GM23338 (cell line): ENCODE data around the gene KLK1. TPM values are rescaled to one million over a fixed set of nuclear protein-coding genes. Genes with fewer than 3 reads are reported as not detected.

ENCODE experiments used
- ATAC-seq: fragments of 200-7000 bp; cut with Tn5 transposase; 3 replicates; pipeline ENCODE4 v1.9.1; 2020
- DNase-seq: peaks from one replicate; pipeline ENCODE4 v3.0.0-alpha.2; 2015; ENCODE audit warnings: low spot score
- H2AFZ ChIP-seq: fragments of 200-600 bp; sonication (generic); 2 replicates; pipeline ENCODE4 v1.8.0; 2016; ENCODE audit warnings: antibody characterized with exemption, mild to moderate bottlenecking, moderate library complexity
- H3F3A ChIP-seq: fragments of 200-600 bp; sonication (generic); replicated peaks from 2 replicates; pipeline ENCODE4 v1.8.0; 2017; ENCODE audit warnings: antibody characterized with exemption, mixed run types, low read depth
- H3K27ac ChIP-seq: fragments of 200-600 bp; sonication (generic); 2 replicates; pipeline ENCODE4 v1.6.1; 2016; ENCODE audit warnings: low read depth
- H3K27me3 ChIP-seq: fragments of 200-600 bp; sonication (generic); 2 replicates; pipeline ENCODE4 v1.8.0; 2016; ENCODE audit warnings: mild to moderate bottlenecking, mixed run types, moderate library complexity; ENCODE audit not compliant: insufficient read depth
- H3K36me3 ChIP-seq: fragments of 200-600 bp; sonication (generic); 2 replicates; pipeline ENCODE4 v1.8.0; 2016; ENCODE audit warnings: mild to moderate bottlenecking; ENCODE audit not compliant: insufficient read depth
- H3K4me1 ChIP-seq: fragments of 200-600 bp; sonication (generic); 2 replicates; pipeline ENCODE4 v1.8.0; 2016; ENCODE audit warnings: mild to moderate bottlenecking, moderate library complexity; ENCODE audit not compliant: insufficient read depth
- H3K4me2 ChIP-seq: fragments of 200-600 bp; sonication (generic); 2 replicates; pipeline ENCODE4 v1.7.1; 2017; ENCODE audit warnings: mixed run types
- H3K4me3 ChIP-seq: fragments of 200-600 bp; sonication (generic); 2 replicates; pipeline ENCODE4 v1.6.1; 2016; ENCODE audit warnings: mixed run types
- H3K79me2 ChIP-seq: fragments of 200-600 bp; sonication (generic); replicated peaks from 2 replicates; pipeline ENCODE4 v1.8.0; 2017; ENCODE audit warnings: mild to moderate bottlenecking; ENCODE audit not compliant: insufficient read depth
- H3K9me2 ChIP-seq: fragments of 200-600 bp; sonication (generic); 2 replicates; pipeline ENCODE4 v1.8.0; 2017; ENCODE audit not compliant: insufficient read depth
- H4K20me1 ChIP-seq: fragments of 200-600 bp; sonication (generic); replicated peaks from 2 replicates; pipeline ENCODE4 v1.8.0; 2017; ENCODE audit warnings: mild to moderate bottlenecking; ENCODE audit not compliant: insufficient read depth
- H3K27ac Mint-ChIP-seq: 2 replicates; pipeline ENCODE4 v1.8.0; 2020; ENCODE audit warnings: inconsistent platforms, mild to moderate bottlenecking, moderate library complexity, mixed read lengths
- H3K27me3 Mint-ChIP-seq: 3 replicates; pipeline ENCODE4 v1.8.0; 2022; ENCODE audit warnings: low read depth, mild to moderate bottlenecking, moderate library complexity, mixed read lengths, inconsistent platforms; ENCODE audit not compliant: insufficient read depth, poor library complexity
- H3K36me3 Mint-ChIP-seq: 3 replicates; pipeline ENCODE4 v1.8.0; 2021; ENCODE audit warnings: low read depth, mild to moderate bottlenecking, inconsistent platforms, moderate library complexity, mixed read lengths
- H3K4me1 Mint-ChIP-seq: 3 replicates; pipeline ENCODE4 v1.8.0; 2020; ENCODE audit warnings: mild to moderate bottlenecking, inconsistent platforms, mixed read lengths
- H3K4me3 Mint-ChIP-seq: 3 replicates; pipeline ENCODE4 v1.8.0; 2021; ENCODE audit warnings: moderate library complexity, mild to moderate bottlenecking, inconsistent platforms, mixed read lengths
- H3K9me3 Mint-ChIP-seq: 3 replicates; pipeline ENCODE4 v1.8.0; 2020; ENCODE audit warnings: moderate library complexity, mild to moderate bottlenecking, inconsistent platforms, mixed read lengths
- CREB1 ChIP-seq: fragments of 250-450 bp; sonication (Bioruptor Pico); IDR thresholded peaks from 2 replicates; pipeline ENCODE4 v1.5.0; 2020; ENCODE audit warnings: low read depth, mild to moderate bottlenecking, moderate library complexity
- CTCF ChIP-seq, 2 experiments: fragments of 200-600 bp in 1 of 2; sonication (generic) in 1 of 2; conservative IDR thresholded peaks; 2 replicates each; pipeline versions ENCODE4 v1.5.1 to v1.6.1; 2016 to 2017; ENCODE audit warnings: antibody characterized with exemption in 2 of 2, low read depth in 2 of 2, mild to moderate bottlenecking in 2 of 2, moderate library complexity in 1 of 2
- ETS1 ChIP-seq: IDR thresholded peaks from 2 replicates; pipeline ENCODE4 v1.6.1; 2016; ENCODE audit warnings: antibody characterized with exemption
- EZH2 ChIP-seq: fragments of 200-600 bp; sonication (generic); IDR thresholded peaks from one replicate; pipeline ENCODE4 v1.8.0; 2017; ENCODE audit warnings: antibody characterized with exemption, mild to moderate bottlenecking, low read depth; ENCODE audit not compliant: unreplicated experiment
- EZH2phosphoT487 ChIP-seq: fragments of 200-600 bp; sonication (generic); IDR thresholded peaks from one replicate; pipeline ENCODE4 v1.8.1; 2018; ENCODE audit warnings: antibody characterized with exemption; ENCODE audit not compliant: unreplicated experiment
- JUNB ChIP-seq: IDR thresholded peaks from one replicate; pipeline ENCODE4 v1.6.1; 2016; ENCODE audit warnings: antibody characterized with exemption; ENCODE audit not compliant: unreplicated experiment
- NANOG ChIP-seq: IDR thresholded peaks from 2 replicates; pipeline ENCODE4 v1.6.1; 2016; ENCODE audit warnings: antibody characterized with exemption, borderline replicate concordance
- POLR2AphosphoS5 ChIP-seq: IDR thresholded peaks from 2 replicates; pipeline ENCODE4 v1.6.1; 2016; ENCODE audit warnings: antibody characterized with exemption, low read depth
- REST ChIP-seq: IDR thresholded peaks from one replicate; pipeline ENCODE4 v1.6.1; 2018; ENCODE audit warnings: antibody characterized with exemption; ENCODE audit not compliant: unreplicated experiment
- STAT1 ChIP-seq: IDR thresholded peaks from one replicate; pipeline ENCODE4 v1.6.1; 2016; ENCODE audit warnings: antibody characterized with exemption; ENCODE audit not compliant: unreplicated experiment
- ZNF114 ChIP-seq: fragments of 250-450 bp; sonication (Bioruptor Pico); IDR thresholded peaks from 2 replicates; pipeline ENCODE4 v1.5.0; 2020; ENCODE audit warnings: mild to moderate bottlenecking, moderate library complexity
- ZNF331 ChIP-seq: fragments of 250-450 bp; sonication (Bioruptor Pico); IDR thresholded peaks from 2 replicates; pipeline ENCODE4 v1.5.0; 2020; ENCODE audit warnings: low read depth, mild to moderate bottlenecking, moderate library complexity
- ZNF462 ChIP-seq: fragments of 250-450 bp; sonication (Bioruptor Pico); IDR thresholded peaks from 2 replicates; pipeline ENCODE4 v1.5.0; 2020; ENCODE audit warnings: mild to moderate bottlenecking, moderate library complexity
- polyA plus RNA-seq: library from polyadenylated mRNA; unstranded; fragments of >200 nt; fragmentation: Nextera tagmentation; extraction: Ambion mirVana; gene quantifications from 2 replicates; pipeline ENCODE4 v1.2.1, GENCODE V29; 2016
- total RNA-seq: library from RNA; depleted of rRNA; stranded (reverse); fragments of >200 nt; shearing (Covaris generic); gene quantifications from 2 replicates; pipeline ENCODE4 v1.2.3, GENCODE V29; 2014

KLK1 gene
- total and polyA plus RNA-seq, 2 experiments from 2014 or later = 0.31 to 3.0 TPM

- DNase-seq = no peak
- Mint-ChIP-seq H3K9me3 (peaks cover 8% of the 10 kb centered on the region; the same call in 2 of the 3 replicates), H3K27ac (no peak overlapping the region), H3K36me3 (peaks cover 85% of the 10 kb centered on the region), H3K4me3 (no peak overlapping the region), H3K4me1 (peaks cover 21% of the 10 kb centered on the region), H3K27me3 (peaks cover 27% of the 10 kb centered on the region)
- Histone ChIP-seq H3F3A (peaks cover 69% of the 10 kb centered on the region), H3K36me3 (peaks cover 30% of the 10 kb centered on the region), H3K27me3 (no peaks in the 10 kb centered on the region), H3K4me2 (no peak overlapping the region), H4K20me1 (peaks cover 70% of the 10 kb centered on the region), H3K79me2 (peaks cover 52% of the 10 kb centered on the region), H3K4me3 (no peak overlapping the region), H3K4me1 (peaks cover 11% of the 10 kb centered on the region; the same call in 1 of the 2 replicates), H3K9me2 (no peaks in the 10 kb centered on the region), H2AFZ (no peak overlapping the region), H3K27ac (no peak overlapping the region)
- ATAC-seq = no peak
- TF ChIP-seq ZNF331 (CRISPR knock-in tag) = no peak
- TF ChIP-seq POLR2AphosphoS5 = no peak
- no peak for TF ChIP-seq STAT1
- TF ChIP-seq ETS1 = no peak
- no peak for TF ChIP-seq CTCF (conservative IDR thresholded peaks at IDR 0.05; ENCODE audit: low read depth in 2 of 2)
- TF ChIP-seq JUNB = no peak
- no peak for TF ChIP-seq NANOG
- TF ChIP-seq REST = no peak
- TF ChIP-seq EZH2phosphoT487 = no peak
- TF ChIP-seq CREB1 (CRISPR knock-in tag) = no peak
- TF ChIP-seq ZNF114 (CRISPR knock-in tag) = no peak
- TF ChIP-seq ZNF462 (CRISPR knock-in tag) = no peak
- TF ChIP-seq EZH2 = no peak
Measured at GRCh38 chr19:50799547-50799851, 24.1 kb downstream of the KLK1 start.
